Thyroid gland (tissue), 4 donors: ENCODE results near the gene PSMF1. TPM values are rescaled to one million over a fixed set of nuclear protein-coding genes. Genes with fewer than 3 reads are reported as not detected.

Experiments used
- DNase-seq, 2 donors: peaks; one replicate each; pipeline ENCODE4 v3.0.0-alpha.2; 2019
- H3K27ac ChIP-seq, 3 donors: fragments of 200-600 bp; sonication (generic); 1 replicate in 2 of 3; 2 replicates in 1 of 3; pipeline ENCODE4 v1.5.1; 2016 to 2019; ENCODE audit warnings: mild to moderate bottlenecking in 1 of 3, moderate library complexity in 1 of 3
- H3K27me3 ChIP-seq: fragments of 200-600 bp; sonication (generic); one replicate; pipeline ENCODE4 v1.5.1; 2019
- H3K36me3 ChIP-seq, 2 donors: fragments of 200-600 bp; sonication (generic); one replicate each; pipeline ENCODE4 v1.5.1; 2016 to 2019
- H3K4me1 ChIP-seq, 2 donors: fragments of 200-600 bp; sonication (generic); one replicate each; pipeline ENCODE4 v1.5.1; 2017 to 2019
- H3K4me3 ChIP-seq, 3 donors: fragments of 200-600 bp; sonication (generic); replicated peaks in 1 of 3; 1 replicate in 2 of 3; 2 replicates in 1 of 3; pipeline ENCODE4 v1.5.1; 2016; ENCODE audit warnings: mild to moderate bottlenecking in 1 of 3
- H3K9me3 ChIP-seq: fragments of 200-600 bp; sonication (generic); one replicate; pipeline ENCODE4 v1.5.1; 2017
- CTCF ChIP-seq, 6 experiments: fragments of 200-600 bp in 3 of 6; fragments of 450-650 bp in 3 of 6; sonication (generic) in 3 of 6; IDR thresholded peaks; one replicate each; pipeline ENCODE4 v1.5.1; 2016 to 2019; ENCODE audit warnings: antibody characterized with exemption in 6 of 6, mild to moderate bottlenecking in 2 of 6, inconsistent platforms in 1 of 6, moderate library complexity in 1 of 6
- POLR2A ChIP-seq, 2 donors: fragments of 450-650 bp; IDR thresholded peaks; one replicate each; pipeline ENCODE4 v1.6.1; 2017; ENCODE audit warnings: antibody characterized with exemption in 2 of 2, mild to moderate bottlenecking in 2 of 2, moderate library complexity in 1 of 2
- WGBS, 2 donors: methylation state at CpG; one replicate each; pipeline ENCODE4 v1.1.5; 2017; 5-methylcytosine and 5-hydroxymethylcytosine counted together
- intact Hi-C: fragments of 100-400 bp; cut with DNase I; formaldehyde crosslinking; loops from one replicate; pipeline ENCODE4 v1.15.1; 2023
- total RNA-seq, 4 donors: library from RNA; depleted of rRNA; stranded (reverse); fragments of >200 nt; gene quantifications; one replicate each; pipeline ENCODE4 v1.2.3, GENCODE V29; 2016

Gene PSMF1
- total RNA-seq, 4 donors from 2014 or later, result 74.8 to 189 (median 105) TPM

- Histone ChIP-seq H3K9me3 (no peaks in the 10 kb centered on the region), H3K36me3 (no peaks in the 10 kb centered on the region), H3K27me3 (no peaks in the 10 kb centered on the region), H3K4me3 (no peak overlapping the region), H3K27ac (no peak overlapping the region), H3K4me1 (no peaks in the 10 kb centered on the region)
- intact Hi-C loops, result no loop called here
- WGBS, 2 donors, result 88 to 97% methylated on average over 3 of the region's 3 CpGs
- no peak for DNase-seq
- TF ChIP-seq CTCF (IDR thresholded peaks at IDR 0.05) (no peak), POLR2A (IDR thresholded peaks at IDR 0.05) (no peak)
Measured at GRCh38 chr20:1178623-1179022, 60.2 kb downstream of the PSMF1 start.

- no peak for DNase-seq
- no peaks in the 10 kb centered on the region for H3K9me3 ChIP-seq
- H3K27ac ChIP-seq, result no peak overlapping the region
- no peaks in the 10 kb centered on the region for H3K27me3 ChIP-seq
- no peak overlapping the region for H3K4me3 ChIP-seq
- peaks cover 0 to 13% of the 10 kb centered on the region in 2 donors for H3K4me1 ChIP-seq
- WGBS, 2 donors, result 91 to 94% methylated on average over 14 to 23 of the region's 27 CpGs
- intact Hi-C loops, result no loop called here
- no peaks in the 10 kb centered on the region for H3K36me3 ChIP-seq
- no peak for TF ChIP-seq CTCF (IDR thresholded peaks at IDR 0.05)
- TF ChIP-seq POLR2A (IDR thresholded peaks at IDR 0.05), result no peak
Measured at GRCh38 chr20:1180949-1181348, 62.5 kb downstream of the PSMF1 start.

GRCh38 chr20:1182106-1182505 lies 63.7 kb downstream of the PSMF1 start:
- intact Hi-C loops, result no loop called here
- no peaks in the 10 kb centered on the region for H3K27me3 ChIP-seq
- TF ChIP-seq CTCF (IDR thresholded peaks at IDR 0.05), result no peak
- TF ChIP-seq POLR2A (IDR thresholded peaks at IDR 0.05), result no peak
- no peak overlapping the region for H3K27ac ChIP-seq
- H3K9me3 ChIP-seq, result no peaks in the 10 kb centered on the region
- no peak overlapping the region for H3K4me3 ChIP-seq
- H3K36me3 ChIP-seq, result no peaks in the 10 kb centered on the region
- H3K4me1 ChIP-seq, result peaks cover 0 to 13% of the 10 kb centered on the region in 2 donors
- 48 to 57% methylated on average over 4 of the region's 4 CpGs for WGBS, 2 donors
- DNase-seq, result no peak

GRCh38 chr20:1183153-1183552 lies 64.8 kb downstream of the PSMF1 start:
- Histone ChIP-seq H3K4me3 (no peak overlapping the region), H3K36me3 (no peaks in the 10 kb centered on the region), H3K4me1 (peaks cover 0 to 13% of the 10 kb centered on the region in 2 donors), H3K9me3 (no peaks in the 10 kb centered on the region), H3K27me3 (no peaks in the 10 kb centered on the region), H3K27ac (no peak overlapping the region)
- DNase-seq, result no peak
- TF ChIP-seq POLR2A (IDR thresholded peaks at IDR 0.05) (no peak), CTCF (IDR thresholded peaks at IDR 0.05) (no peak)
- intact Hi-C loops, result no loop called here
- WGBS, 2 donors, result 69 to 75% methylated on average over 6 of the region's 6 CpGs

GRCh38 chr20:1184260-1184637 lies 65.8 kb downstream of the PSMF1 start:
- Histone ChIP-seq H3K27me3 (no peaks in the 10 kb centered on the region), H3K4me3 (no peak overlapping the region), H3K36me3 (no peaks in the 10 kb centered on the region), H3K4me1 (peaks cover 0 to 13% of the 10 kb centered on the region in 2 donors), H3K9me3 (no peaks in the 10 kb centered on the region), H3K27ac (no peak overlapping the region)
- TF ChIP-seq CTCF (IDR thresholded peaks at IDR 0.05) (no peak), POLR2A (IDR thresholded peaks at IDR 0.05) (no peak)
- 24 to 38% methylated on average over 6 to 8 of the region's 13 CpGs for WGBS, 2 donors
- intact Hi-C loops, result no loop called here
- DNase-seq, result no peak
